GM19238 (cell line): ENCODE data around the gene PAIP2.
"Not testable (repeated sequence)": the region's sequence is repeated elsewhere in the genome, so short reads cannot be mapped to it uniquely, and the experiment has no call there.

ENCODE experiments used
- DNase-seq: peaks from one replicate; pipeline ENCODE4 v3.0.0; 2011; ENCODE audit warnings: low spot score; ENCODE audit not compliant: insufficient read length

Gene PAIP2

GRCh38 chr5:139315056-139315615 is 26.5 kb upstream of the PAIP2 start:
- DNase-seq: no peak

DNA sequence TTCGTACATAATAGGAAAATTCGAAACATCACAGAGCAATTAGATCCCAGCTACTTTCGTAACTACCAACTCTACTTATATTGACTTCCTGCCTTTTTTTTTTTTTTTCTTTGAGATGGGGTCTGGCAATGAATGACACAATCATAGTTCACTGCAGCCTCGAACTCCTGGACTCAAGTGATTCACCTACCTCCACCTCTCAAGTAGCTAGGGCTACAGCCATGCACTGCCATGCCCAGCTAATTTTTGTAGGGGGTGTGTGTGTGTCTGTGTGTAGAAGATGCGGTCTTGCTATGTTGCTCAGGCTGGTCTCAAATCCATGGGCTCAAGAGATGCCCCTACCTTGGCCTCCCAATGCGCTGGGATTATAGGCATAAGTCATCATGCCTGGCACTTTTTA is 5.8 kb upstream of the PAIP2 start:
- DNase-seq: no peak

GRCh38 chr5:139340051-139340450 is 1.6 kb upstream of the PAIP2 start:
- no peak for DNase-seq

- no peak for DNase-seq
These were observed 416 bp upstream of the PAIP2 start for GRCh38 chr5:139341187-139341688.

DNA sequence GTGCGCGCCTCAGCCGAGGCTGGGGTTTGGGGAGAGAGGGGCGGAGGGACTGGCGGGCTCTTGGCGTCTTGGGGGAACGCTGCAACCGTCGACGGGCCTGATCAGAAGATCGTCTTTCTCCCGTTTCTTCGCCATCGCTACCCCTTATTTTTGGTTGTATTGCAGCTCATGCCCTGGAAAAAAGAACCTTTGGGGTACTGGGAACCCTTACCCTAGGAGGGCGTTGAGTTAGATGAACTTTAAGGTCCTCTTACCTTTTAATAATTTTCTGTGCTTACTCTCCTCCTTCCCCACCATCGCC is 719 bp downstream of the PAIP2 start:
- peak; percentile 77 for DNase-seq

GRCh38 chr5:139343476-139343875 is 1.8 kb downstream of the PAIP2 start:
- DNase-seq: no peak

- no peak for DNase-seq
These were observed 2.5 kb downstream of the PAIP2 start for GRCh38 chr5:139344177-139344576.

- not testable (repeated sequence) for DNase-seq
These were observed 3.8 kb downstream of the PAIP2 start for GRCh38 chr5:139345442-139345841.

DNA sequence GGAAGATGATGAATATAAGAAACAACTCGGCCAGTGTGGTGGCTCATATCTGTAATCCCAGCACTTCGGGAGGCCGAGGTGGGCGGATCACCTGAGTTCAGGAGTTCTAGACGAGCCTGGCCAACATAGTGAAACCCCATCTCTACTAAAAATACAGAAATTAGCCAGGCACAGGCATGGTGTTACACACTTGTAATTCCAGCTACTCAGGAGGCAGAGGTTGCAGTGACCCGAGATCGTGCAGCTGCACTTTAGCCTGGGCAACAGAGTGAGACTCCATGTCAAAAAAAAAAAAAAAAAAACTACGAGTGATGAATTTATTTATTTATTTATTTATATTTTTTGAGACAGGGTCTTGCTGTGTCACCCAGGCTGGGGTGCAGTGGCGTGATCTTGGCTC is 6.2 kb downstream of the PAIP2 start:
- not testable (repeated sequence) for DNase-seq

DNA sequence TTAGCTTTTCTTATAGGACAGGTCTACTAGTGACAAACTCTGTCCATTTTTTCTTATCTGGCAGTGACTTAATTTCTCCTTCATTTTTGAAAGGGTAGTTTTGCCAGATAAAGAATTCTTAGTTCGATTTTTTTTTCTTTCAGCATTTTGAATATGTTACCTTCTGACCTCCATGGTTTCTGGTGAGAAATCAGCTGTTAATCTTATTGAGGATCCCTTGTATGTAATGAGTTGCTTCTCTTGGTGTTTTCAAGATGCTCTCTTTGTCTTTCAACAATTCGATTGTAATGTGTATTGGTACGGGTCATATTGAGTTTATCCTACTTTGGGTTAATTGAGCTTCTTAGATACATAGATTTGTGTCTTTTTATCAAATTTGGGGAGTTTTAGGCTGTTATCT is 12.5 kb downstream of the PAIP2 start:
- DNase-seq: no peak

DNA sequence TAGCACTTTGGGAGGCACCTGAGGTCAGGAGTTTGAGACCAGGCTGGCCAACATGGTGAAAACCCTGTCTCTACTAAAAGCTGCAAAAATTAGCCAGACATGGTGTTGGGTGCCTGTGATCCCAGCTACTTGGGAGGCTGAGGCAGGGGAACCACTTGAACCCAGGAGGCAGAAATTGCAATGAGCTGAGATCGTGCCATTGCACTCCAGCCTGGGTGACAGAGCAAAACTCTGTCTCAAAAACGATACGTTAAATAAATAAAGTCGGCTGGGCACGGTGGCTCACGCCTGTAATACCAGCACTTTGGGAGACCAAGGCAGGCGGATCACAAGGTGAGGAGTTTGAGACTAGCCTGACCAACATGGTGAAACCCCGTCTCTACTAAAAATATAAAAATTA is 14.2 kb downstream of the PAIP2 start:
- not testable (repeated sequence) for DNase-seq

- DNase-seq: no peak
These were observed 16.4 kb downstream of the PAIP2 start for GRCh38 chr5:139358064-139358463.

GRCh38 chr5:139360384-139360783 is 18.7 kb downstream of the PAIP2 start:
- no peak for DNase-seq

DNA sequence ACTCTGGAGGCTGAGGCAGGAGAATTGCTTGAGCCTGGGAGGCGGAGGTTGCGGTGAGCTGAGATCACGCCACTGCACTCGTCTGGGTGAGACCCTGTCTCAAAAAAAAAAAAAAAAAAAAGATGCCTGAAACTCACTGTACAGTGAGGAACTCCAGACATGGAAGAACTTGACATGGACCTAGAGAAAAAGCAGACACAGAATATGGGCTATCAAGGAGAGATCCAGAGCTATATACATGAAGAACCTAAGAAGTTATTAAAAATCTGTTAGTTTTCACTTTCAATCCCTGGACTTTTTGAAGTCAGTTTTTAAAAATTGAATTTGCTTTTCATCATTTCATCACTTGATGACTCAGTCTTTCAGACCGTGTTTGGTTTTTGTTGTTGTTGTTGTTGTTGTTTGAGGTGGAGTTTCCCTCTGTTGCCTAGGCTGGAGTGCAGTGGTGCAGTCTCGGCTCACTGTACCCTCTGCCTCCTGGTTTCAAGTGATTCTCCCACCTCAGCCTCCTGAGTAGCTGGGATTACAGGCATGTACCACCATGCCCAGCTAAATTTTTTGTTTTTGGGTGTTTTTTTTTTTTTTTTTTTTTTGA is 20.3 kb downstream of the PAIP2 start:
- no peak for DNase-seq

GRCh38 chr5:139363937-139364336 is 22.3 kb downstream of the PAIP2 start:
- DNase-seq: no peak

DNA sequence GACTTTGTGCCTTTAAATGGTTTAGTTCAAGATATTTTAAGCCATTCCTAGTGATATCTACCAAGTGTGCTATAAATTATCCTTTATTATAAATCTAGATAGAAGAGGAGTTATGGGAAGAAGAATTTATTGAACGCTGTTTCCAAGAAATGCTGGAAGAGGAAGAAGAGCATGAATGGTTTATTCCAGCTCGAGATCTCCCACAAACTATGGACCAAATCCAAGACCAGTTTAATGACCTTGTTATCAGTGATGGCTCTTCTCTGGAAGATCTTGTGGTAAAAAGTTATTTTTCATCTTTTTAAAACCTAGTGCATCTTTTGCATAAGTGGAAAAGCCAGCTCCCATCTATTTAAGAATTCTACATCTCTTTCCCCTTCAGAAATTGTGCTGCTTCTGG is 22.8 kb downstream of the PAIP2 start:
- DNase-seq: no peak

DNA sequence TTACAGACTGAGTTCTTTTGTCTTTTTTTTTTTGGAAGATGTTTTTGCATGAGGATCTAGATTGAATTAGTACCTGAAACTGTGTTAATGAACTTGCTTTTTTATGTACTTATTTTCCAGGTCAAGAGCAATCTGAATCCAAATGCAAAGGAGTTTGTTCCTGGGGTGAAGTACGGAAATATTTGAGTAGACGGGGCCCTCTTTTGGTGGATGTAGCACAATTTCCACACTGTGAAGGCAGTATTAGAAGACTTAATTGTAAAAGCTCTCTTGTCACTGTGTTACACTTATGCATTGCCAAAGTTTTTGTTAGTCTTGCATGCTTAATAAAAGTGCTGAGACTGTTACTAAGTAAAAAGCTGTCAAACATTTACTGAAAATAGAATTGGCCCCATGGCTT is 27.0 kb downstream of the PAIP2 start:
- no peak for DNase-seq

DNA sequence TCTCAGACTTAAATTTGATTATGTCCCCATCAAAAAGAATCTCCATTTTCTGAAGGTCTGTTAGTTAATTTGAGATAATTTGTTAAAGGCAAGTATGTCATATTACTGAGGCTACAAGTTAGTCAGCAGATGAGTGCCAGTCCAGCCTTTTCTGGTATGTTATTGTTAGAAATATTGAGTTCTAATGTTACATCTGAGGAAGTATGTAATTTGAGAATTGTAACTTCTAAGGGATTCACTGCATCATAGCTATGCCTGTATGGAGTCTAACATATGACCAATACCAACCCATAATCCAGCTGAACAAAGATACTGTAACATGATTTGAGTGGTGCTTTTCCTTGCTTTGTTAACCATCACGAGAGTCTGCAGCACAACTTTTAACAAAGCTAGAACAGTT is 27.5 kb downstream of the PAIP2 start:
- no peak for DNase-seq

DNA sequence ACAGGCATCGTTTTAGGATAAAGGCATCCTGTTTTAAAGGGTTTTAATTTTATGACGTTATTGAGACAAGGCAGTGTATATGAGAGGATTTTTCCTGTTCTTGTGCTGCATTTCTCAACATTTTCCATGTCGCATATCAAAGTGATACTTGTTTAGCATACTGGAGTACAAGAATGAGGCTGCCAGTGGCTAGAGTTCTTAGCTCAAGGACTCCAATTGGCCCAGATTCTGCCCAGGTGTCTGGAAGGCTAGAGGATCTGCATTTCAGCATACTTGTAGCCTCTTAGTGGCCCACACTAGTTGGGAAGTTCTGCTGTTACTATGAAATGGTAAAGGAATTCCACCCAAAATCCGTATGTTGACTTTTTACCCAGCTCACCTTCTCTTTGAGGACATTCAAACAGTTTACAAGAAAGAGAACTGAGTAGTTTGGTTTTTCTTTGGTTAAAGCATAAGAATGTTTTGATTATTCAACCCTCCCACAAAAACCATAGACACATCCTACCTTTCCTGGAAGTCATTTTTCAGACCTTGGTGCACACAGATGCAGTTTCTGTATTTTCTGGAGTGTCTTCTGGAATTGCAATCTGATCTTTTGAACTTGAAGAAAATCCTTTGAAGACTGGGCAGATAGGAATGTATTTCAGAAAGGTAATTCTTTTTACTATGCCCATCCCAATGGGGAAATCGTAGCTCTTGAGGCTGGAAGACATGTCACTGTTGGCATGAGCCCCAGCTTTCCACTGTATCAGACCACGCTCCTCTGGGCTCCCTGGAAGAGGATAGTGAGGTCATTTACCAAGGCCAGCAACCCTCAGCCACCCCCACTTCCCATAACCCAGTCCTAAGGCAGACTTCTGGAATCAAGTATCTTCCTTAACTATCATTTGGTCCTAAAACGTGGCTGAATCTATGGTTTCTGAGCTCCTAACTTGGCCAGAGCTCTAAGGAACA is 30.1 kb downstream of the PAIP2 start:
- DNase-seq: no peak

DNA sequence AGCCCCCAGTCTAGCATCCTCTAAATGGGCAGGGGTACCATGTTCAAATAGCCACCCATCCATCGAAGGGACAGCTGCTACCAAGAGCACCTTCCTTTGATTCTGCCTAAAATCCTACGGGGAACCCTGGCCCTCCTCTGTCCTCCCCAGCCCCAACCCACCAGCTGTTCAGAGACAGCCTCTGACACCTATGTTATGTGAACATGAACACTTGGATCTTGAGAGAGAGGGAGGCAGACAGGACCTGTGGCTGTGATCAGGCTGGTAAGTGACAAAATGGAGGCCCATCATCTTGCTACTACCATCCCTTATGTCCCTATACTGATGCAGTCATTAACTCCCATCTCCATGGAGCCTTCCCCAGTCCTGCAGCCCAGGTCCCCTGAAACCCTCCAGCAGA is 33.3 kb downstream of the PAIP2 start:
- no peak for DNase-seq

DNA sequence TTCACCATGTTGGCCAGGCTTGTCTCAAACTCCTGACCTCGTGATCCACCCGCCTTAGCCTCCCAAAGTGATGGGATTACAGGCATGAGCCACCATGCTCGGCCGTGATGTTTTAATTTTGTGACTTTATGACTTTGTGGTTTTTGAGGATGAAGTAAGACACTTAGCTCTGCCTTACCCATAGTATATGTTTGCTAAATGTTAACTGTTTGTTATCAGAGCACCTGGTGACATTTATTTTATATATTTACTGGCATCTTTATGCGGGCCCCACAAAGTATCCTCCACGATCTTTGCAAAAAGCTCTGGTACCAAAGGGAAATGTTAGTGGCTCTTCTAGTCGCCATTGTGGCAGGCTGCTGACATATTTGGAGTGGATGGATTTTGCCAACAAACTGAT is 34.7 kb downstream of the PAIP2 start:
- no peak for DNase-seq

- no peak for DNase-seq
These were observed 35.6 kb downstream of the PAIP2 start for GRCh38 chr5:139377226-139377625.
